Measurements from ENCODE around the gene LRMDA. TPM values are rescaled to one million over a fixed set of nuclear protein-coding genes. Genes with fewer than 3 reads are reported as not detected.

LRMDA gene
- total and polyA plus RNA-seq, 2 of the 4 experiments (the other 2 are of a cell fraction) = 0.07 TPM; not detected in 1

DNA sequence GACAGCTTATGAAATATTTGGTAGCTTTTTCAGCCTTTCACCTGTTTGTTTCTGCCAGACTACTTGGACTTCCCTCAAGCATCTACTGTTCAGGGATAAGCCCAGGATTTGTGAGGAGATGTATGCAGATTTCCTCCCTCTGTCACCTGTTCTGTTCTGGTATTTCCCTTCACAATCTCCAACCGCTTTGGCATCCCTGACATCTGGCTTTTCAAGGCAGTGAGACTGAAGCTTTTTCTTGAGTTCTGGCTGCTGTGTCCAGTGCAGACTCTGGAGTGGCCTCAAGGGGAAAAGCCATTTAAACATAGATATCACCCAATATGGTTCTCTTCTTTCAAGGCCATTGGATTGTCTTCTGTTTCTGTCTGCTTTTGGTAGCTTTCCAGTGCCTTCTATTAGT, 369.7 kb downstream of the LRMDA start:
- no peak for DNase-seq
- H4K5ac ChIP-seq (ENCODE audit: low read depth, low read length) = no peak overlapping the region
- no peaks in the 10 kb centered on the region for H3K79me1 ChIP-seq (ENCODE audit: low read depth in 1 of 2, low read length in 2 of 2)
- dilution Hi-C loops (cut with HindIII; ENCODE audit: low sequenced_read_pairs, unreplicated experiment) (no loop called here), intact Hi-C loops (cut with micrococcal nuclease) (no loop called here), in situ Hi-C loops (cut with MboI; ENCODE audit: low sequenced_read_pairs) (no loop called here)
- H2BK20ac ChIP-seq (ENCODE audit: low read depth, low read length) = no peak overlapping the region
- TF ChIP-seq CHD1 (IDR thresholded peaks at IDR 0.05; ENCODE audit: low read depth, low read length) (no peak), MAZ (IDR thresholded peaks at IDR 0.05; ENCODE audit: borderline replicate concordance, low read depth, low read length) (no peak), RCOR1 (IDR thresholded peaks at IDR 0.05; ENCODE audit: insufficient replicate concordance, low read length) (no peak), SMC3 (IDR thresholded peaks at IDR 0.05; ENCODE audit: low read depth, low read length) (no peak), NFE2L2 (IDR thresholded peaks at IDR 0.05; ENCODE audit: low read depth, low read length) (no peak), MXI1 (IDR thresholded peaks at IDR 0.05; ENCODE audit: borderline replicate concordance, low read depth, low read length) (no peak), POLR2A (IDR thresholded peaks at IDR 0.05; ENCODE audit: low read depth, low read length) (no peak), BHLHE40 (IDR thresholded peaks at IDR 0.05; ENCODE audit: low read depth, low read length) (no peak), RFX5 (IDR thresholded peaks at IDR 0.05; ENCODE audit: low read depth, low read length) (no peak), FOS (IDR thresholded peaks at IDR 0.05; ENCODE audit: low read depth, low read length) (no peak), CEBPB (IDR thresholded peaks at IDR 0.05; ENCODE audit: low read depth, low read length) (no peak)
- TF ChIP-seq, protein P1, sequence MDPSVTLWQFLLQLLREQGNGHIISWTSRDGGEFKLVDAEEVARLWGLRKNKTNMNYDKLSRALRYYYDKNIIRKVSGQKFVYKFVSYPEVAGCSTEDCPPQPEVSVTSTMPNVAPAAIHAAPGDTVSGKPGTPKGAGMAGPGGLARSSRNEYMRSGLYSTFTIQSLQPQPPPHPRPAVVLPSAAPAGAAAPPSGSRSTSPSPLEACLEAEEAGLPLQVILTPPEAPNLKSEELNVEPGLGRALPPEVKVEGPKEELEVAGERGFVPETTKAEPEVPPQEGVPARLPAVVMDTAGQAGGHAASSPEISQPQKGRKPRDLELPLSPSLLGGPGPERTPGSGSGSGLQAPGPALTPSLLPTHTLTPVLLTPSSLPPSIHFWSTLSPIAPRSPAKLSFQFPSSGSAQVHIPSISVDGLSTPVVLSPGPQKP (IDR thresholded peaks at IDR 0.05; ENCODE audit: borderline replicate concordance, low read depth, low read length) = no peak
- TF ChIP-seq, protein P2, sequence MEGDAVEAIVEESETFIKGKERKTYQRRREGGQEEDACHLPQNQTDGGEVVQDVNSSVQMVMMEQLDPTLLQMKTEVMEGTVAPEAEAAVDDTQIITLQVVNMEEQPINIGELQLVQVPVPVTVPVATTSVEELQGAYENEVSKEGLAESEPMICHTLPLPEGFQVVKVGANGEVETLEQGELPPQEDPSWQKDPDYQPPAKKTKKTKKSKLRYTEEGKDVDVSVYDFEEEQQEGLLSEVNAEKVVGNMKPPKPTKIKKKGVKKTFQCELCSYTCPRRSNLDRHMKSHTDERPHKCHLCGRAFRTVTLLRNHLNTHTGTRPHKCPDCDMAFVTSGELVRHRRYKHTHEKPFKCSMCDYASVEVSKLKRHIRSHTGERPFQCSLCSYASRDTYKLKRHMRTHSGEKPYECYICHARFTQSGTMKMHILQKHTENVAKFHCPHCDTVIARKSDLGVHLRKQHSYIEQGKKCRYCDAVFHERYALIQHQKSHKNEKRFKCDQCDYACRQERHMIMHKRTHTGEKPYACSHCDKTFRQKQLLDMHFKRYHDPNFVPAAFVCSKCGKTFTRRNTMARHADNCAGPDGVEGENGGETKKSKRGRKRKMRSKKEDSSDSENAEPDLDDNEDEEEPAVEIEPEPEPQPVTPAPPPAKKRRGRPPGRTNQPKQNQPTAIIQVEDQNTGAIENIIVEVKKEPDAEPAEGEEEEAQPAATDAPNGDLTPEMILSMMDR (conservative IDR thresholded peaks at IDR 0.05; ENCODE audit: low read depth, low read length) = no peak
- H3K9ac ChIP-seq (ENCODE audit: low read depth, low read length) = no peak overlapping the region
- CTCF ChIA-PET = interaction anchor here (0.6 kb wide), 1 partner anchor 961 kb away, joined by 3 read pairs; no protein-coding TSS in a partner anchor
- no peak for ATAC-seq (ENCODE audit: low read depth)
- H3K27ac ChIP-seq (ENCODE audit: insufficient read depth, low read length) = no peak overlapping the region
- H3K27me3 ChIP-seq (ENCODE audit: control insufficient read depth, insufficient read depth, low read length) = no peaks in the 10 kb centered on the region
- no peak overlapping the region for H2AK5ac ChIP-seq (ENCODE audit: low read depth, low read length)
- H3K18ac ChIP-seq (ENCODE audit: low read depth, low read length) = no peak overlapping the region
- H2BK15ac ChIP-seq (ENCODE audit: low read depth, low read length) = no peak overlapping the region
- H4K91ac ChIP-seq (ENCODE audit: insufficient read depth, low read depth, low read length) = no peak overlapping the region
- no peak overlapping the region for H2BK120ac ChIP-seq (ENCODE audit: low read depth, low read length)
- POLR2A ChIA-PET (ENCODE audit: unreplicated experiment) = no interaction called here
- no peak overlapping the region for H3K4me2 ChIP-seq (ENCODE audit: low read depth, low read length)
- WGBS, 2 experiments (ENCODE audit: extremely low coverage in 2 of 2, insufficient read length in 1 of 2) = no CpG with 5 or more reads among the region's 1 CpG
- H2AK9ac ChIP-seq (replicated peaks; ENCODE audit: low read depth, low read length, poor library complexity) = no peak overlapping the region
- H3K36me3 ChIP-seq (ENCODE audit: control insufficient read depth, insufficient read depth, low read length) = no peaks in the 10 kb centered on the region
- no TSS peak for BruUV-seq (replicated peaks)
- H2AFZ ChIP-seq (replicated peaks; ENCODE audit: low read length, poor library complexity) = no peak overlapping the region
- no peak overlapping the region for H3K14ac ChIP-seq (replicated peaks; ENCODE audit: low read depth, low read length)
- H3K9me1 ChIP-seq (ENCODE audit: insufficient read depth, low read length) = no peaks in the 10 kb centered on the region
- no peak overlapping the region for H3K4ac ChIP-seq (ENCODE audit: low read depth, low read length)
- H2BK5ac ChIP-seq (ENCODE audit: low read depth, low read length, poor library complexity, severe bottlenecking) = no peak overlapping the region
- H3K9me3 ChIP-seq (ENCODE audit: control insufficient read depth, insufficient read depth, low read length) = no peaks in the 10 kb centered on the region
- H4K8ac ChIP-seq (ENCODE audit: low read depth in 2 of 2, low read length in 2 of 2) = no peak overlapping the region
- H3K23ac ChIP-seq (ENCODE audit: low read depth, low read length) = no peak overlapping the region
- no peaks in the 10 kb centered on the region for H3K4me1 ChIP-seq (ENCODE audit: control insufficient read depth, insufficient read depth, low read length)
- H4K20me1 ChIP-seq (ENCODE audit: insufficient read depth, low read length) = no peaks in the 10 kb centered on the region
- H3K56ac ChIP-seq (ENCODE audit: extremely low read depth, insufficient read depth, low read length) = no peak overlapping the region
- no peak overlapping the region for H3K4me3 ChIP-seq (ENCODE audit: insufficient read depth, low read depth, low read length)

Measured in IMR-90 (cell line).